Activated CD8-positive, alpha-beta T cell treated with anti-CD3 and anti-CD28 coated beads for 36 hours (primary cell): ENCODE data around the gene VASP. TPM values are rescaled to one million over a fixed set of nuclear protein-coding genes. Genes with fewer than 3 reads are reported as not detected.

Experiments
- ATAC-seq: fragments of 200-7000 bp; cut with Tn5 transposase; one replicate; pipeline ENCODE4 v1.10.0; 2021; ENCODE audit warnings: mild to moderate bottlenecking, moderate library complexity
- CTCF ChIA-PET: fragments of 350-600 bp; sonication (Branson Sonifier 250); formaldehyde crosslinking; loops from one replicate; lab custom pipeline; 2021; ENCODE audit warnings: antibody characterized with exemption; lab: Charles Lee
- POLR2A ChIA-PET: fragments of 350-600 bp; sonication (Branson Sonifier 250); formaldehyde crosslinking; loops from one replicate; lab custom pipeline; 2021; ENCODE audit warnings: antibody characterized with exemption; lab: Charles Lee
- DNase-seq: peaks from one replicate; pipeline ENCODE4 v3.0.0-alpha.2; 2020
- H3K27ac Mint-ChIP-seq: one replicate; pipeline ENCODE4 v1.8.0; 2021; ENCODE audit warnings: mild to moderate bottlenecking, mixed read lengths
- H3K27me3 Mint-ChIP-seq: one replicate; pipeline ENCODE4 v1.8.0; 2021; ENCODE audit warnings: mixed read lengths
- H3K36me3 Mint-ChIP-seq: one replicate; pipeline ENCODE4 v1.8.0; 2021; ENCODE audit warnings: low read depth, mixed read lengths
- H3K4me1 Mint-ChIP-seq: one replicate; pipeline ENCODE4 v1.8.0; 2021; ENCODE audit warnings: low read depth, mixed read lengths
- H3K4me3 Mint-ChIP-seq: one replicate; pipeline ENCODE4 v1.8.0; 2021; ENCODE audit warnings: mild to moderate bottlenecking, moderate library complexity, mixed read lengths
- H3K9me3 Mint-ChIP-seq: one replicate; pipeline ENCODE4 v1.8.0; 2021; ENCODE audit warnings: mixed read lengths
- CTCF ChIP-seq: fragments of 200-600 bp; IDR thresholded peaks from one replicate; pipeline ENCODE4 v1.8.0; 2022; ENCODE audit warnings: antibody characterized with exemption, mild to moderate bottlenecking
- intact Hi-C: fragments of 100-400 bp; cut with micrococcal nuclease; formaldehyde crosslinking; loops from one replicate; pipeline ENCODE4 v1.10.0; 2022
- total RNA-seq, 2 experiments: library from RNA; stranded (reverse); gene quantifications; one replicate each; pipeline ENCODE4 v1.2.3, GENCODE V29; 2021

The VASP gene
- total RNA-seq, 2 experiments from 2014 or later = 152 to 153 TPM

GRCh38 chr19:45528149-45528743, 21.0 kb downstream of the VASP start:
- Mint-ChIP-seq H3K4me3 (peak overlapping the region; percentile 5), H3K9me3 (peaks cover 8% of the 10 kb centered on the region), H3K4me1 (peaks cover 18% of the 10 kb centered on the region), H3K36me3 (peaks cover 31% of the 10 kb centered on the region), H3K27me3 (no peaks in the 10 kb centered on the region), H3K27ac (no peak overlapping the region)
- TF ChIP-seq CTCF = no peak
- ChIA-PET CTCF (interaction anchor here (0.6 to 2.8 kb wide), 3 partner anchors 30 to 102 kb away, joined by 3 to 16 read pairs (median 5); no protein-coding TSS in a partner anchor), POLR2A (interaction anchor here (2.2 kb wide), 1 partner anchor 32 kb away, joined by 6 read pairs; no protein-coding TSS in a partner anchor)
- DNase-seq = no peak
- intact Hi-C loops = loop anchor here (10.0 kb wide), 1 partner anchor 47 kb away; no protein-coding TSS in a partner anchor
- ATAC-seq = no peak

- peak; percentile 39 for DNase-seq
- TF ChIP-seq CTCF = no peak
Observed at GRCh38 chr19:45528744-45529419, 21.6 kb downstream of the VASP start.

GRCh38 chr19:45529420-45529785, 22.1 kb downstream of the VASP start:
- intact Hi-C loops = loop anchor here (10.0 kb wide), 1 partner anchor 45 kb away; no protein-coding TSS in a partner anchor
- no peak for TF ChIP-seq CTCF
- Mint-ChIP-seq H3K4me1 (peaks cover 11% of the 10 kb centered on the region), H3K9me3 (peaks cover 8% of the 10 kb centered on the region), H3K4me3 (no peak overlapping the region), H3K27ac (no peak overlapping the region), H3K36me3 (peaks cover 22% of the 10 kb centered on the region), H3K27me3 (no peaks in the 10 kb centered on the region)
- ChIA-PET CTCF (interaction anchor here (0.8 to 1.5 kb wide), 3 partner anchors 9 to 42 kb away, joined by 3 to 5 read pairs (median 3); no protein-coding TSS in a partner anchor), POLR2A (interaction anchor here (1.0 to 2.2 kb wide), 2 partner anchors 11 to 30 kb away, joined by 3 to 6 read pairs; no protein-coding TSS in a partner anchor)
- DNase-seq = no peak
- ATAC-seq = no peak

More at GRCh38 chr19:45528744-45529419, 21.6 kb downstream of the VASP start:
- ChIA-PET CTCF (interaction anchor here (0.8 to 1.5 kb wide), 3 partner anchors 10 to 43 kb away, joined by 3 to 5 read pairs (median 3); no protein-coding TSS in a partner anchor), POLR2A (interaction anchor here (2.2 kb wide), 1 partner anchor 31 kb away, joined by 6 read pairs; no protein-coding TSS in a partner anchor)
- H3K4me1 Mint-ChIP-seq = peaks cover 12% of the 10 kb centered on the region
- peaks cover 27% of the 10 kb centered on the region for H3K36me3 Mint-ChIP-seq
- intact Hi-C loops = loop anchor here (10.0 kb wide), 1 partner anchor 46 kb away; no protein-coding TSS in a partner anchor
- H3K27ac Mint-ChIP-seq = no peak overlapping the region
- H3K9me3 Mint-ChIP-seq = peaks cover 8% of the 10 kb centered on the region
- peak; percentile 54 for ATAC-seq
- peak overlapping the region; percentile 5 for H3K4me3 Mint-ChIP-seq
- no peaks in the 10 kb centered on the region for H3K27me3 Mint-ChIP-seq

- no peaks in the 10 kb centered on the region for H3K27me3 Mint-ChIP-seq
- H3K4me3 Mint-ChIP-seq = no peak overlapping the region
- peaks cover 8% of the 10 kb centered on the region for H3K9me3 Mint-ChIP-seq
- no peak for DNase-seq
- peaks cover 11% of the 10 kb centered on the region for H3K4me1 Mint-ChIP-seq
- intact Hi-C loops = no loop called here
- H3K36me3 Mint-ChIP-seq = peaks cover 14% of the 10 kb centered on the region
- ATAC-seq = no peak
- CTCF ChIA-PET = no interaction called here
- TF ChIP-seq CTCF = no peak
- H3K27ac Mint-ChIP-seq = no peak overlapping the region
- POLR2A ChIA-PET = no interaction called here
Observed at GRCh38 chr19:45531349-45531748, 24.1 kb downstream of the VASP start.
